ENCODE data around the gene COL23A1. TPM values are rescaled to one million over a fixed set of nuclear protein-coding genes. Genes with fewer than 3 reads are reported as not detected.
A peak's percentile ranks its signal among the peaks of the same experiment; 100 is the strongest.

COL23A1 gene
- total and polyA plus RNA-seq, 2 donors (not counting 1 experiment from before 2014, with no cell fraction given): 0.20 TPM; not detected in 1

DNA sequence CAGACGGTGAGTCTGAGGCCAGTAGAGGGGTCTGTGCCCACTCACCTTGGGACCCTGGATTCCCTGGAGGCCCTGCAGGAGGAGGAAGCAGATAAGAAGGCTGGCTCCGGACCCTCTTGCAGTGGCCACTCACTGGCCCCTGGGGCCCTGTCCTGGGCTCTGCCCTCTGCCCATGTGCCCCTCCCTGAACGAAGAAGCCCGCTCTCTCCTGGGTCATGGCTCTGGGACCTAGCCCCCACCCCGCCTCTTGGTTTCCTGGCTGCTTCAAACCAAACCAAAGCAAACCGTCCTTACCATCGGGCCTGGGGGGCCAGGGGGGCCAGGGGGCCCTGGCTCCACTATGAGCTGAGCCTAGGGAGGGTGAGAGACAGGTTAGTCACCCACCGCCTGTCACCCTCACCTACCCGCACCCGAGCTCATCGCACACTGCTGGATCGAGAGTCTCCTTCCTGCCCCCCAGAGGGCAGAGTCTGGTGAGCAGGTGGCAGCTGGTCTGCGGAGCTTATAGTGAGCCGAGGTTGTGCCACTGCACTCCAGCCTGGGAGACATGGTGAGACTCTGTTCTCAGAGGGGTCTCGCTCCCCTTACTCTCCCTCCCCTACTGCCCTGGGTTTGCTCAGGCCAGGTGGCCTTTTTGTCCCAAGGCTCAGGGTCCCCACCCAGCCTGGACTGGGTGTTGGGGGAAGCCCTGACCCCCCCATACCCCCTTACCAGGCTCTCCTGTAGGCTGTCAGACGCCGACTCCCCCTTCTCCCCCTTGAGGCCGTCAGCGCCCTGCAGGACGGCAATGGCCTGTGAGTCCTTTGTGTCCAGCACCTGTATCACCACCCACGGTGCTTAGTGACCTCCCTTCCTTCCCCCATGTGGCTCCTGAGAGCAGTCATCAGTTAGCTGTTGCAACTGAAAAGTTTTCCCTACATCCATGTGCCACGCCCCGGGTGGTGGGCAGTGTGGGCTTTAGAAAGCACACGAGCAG, 342.4 kb downstream of the COL23A1 start:
- Histone ChIP-seq H3K4me2 (replicated peaks; ENCODE audit: low read depth, low read length, poor library complexity, severe bottlenecking) (no peak overlapping the region), H3K4me3 (ENCODE audit: control extremely low read depth in 1 of 5, extremely low read depth in 1 of 5, insufficient read depth in 1 of 5, low read depth in 2 of 5, low read length in 4 of 5) (no peak overlapping the region), H3K9ac (ENCODE audit: low read length) (no peak overlapping the region), H3K36me3 (replicated peaks in 1 of 2; ENCODE audit: control extremely low read depth in 1 of 2, control insufficient read depth in 1 of 2, extremely low read depth in 1 of 2, insufficient read depth in 2 of 2, low read length in 1 of 2) (no peaks in the 10 kb centered on the region), H2AFZ (ENCODE audit: insufficient read depth, low read depth, low read length, poor library complexity, severe bottlenecking) (no peak overlapping the region), H3K4me1 (ENCODE audit: control insufficient read depth in 2 of 2, insufficient read depth in 2 of 2, low read length in 2 of 2) (peaks cover 26 to 33% of the 10 kb centered on the region in 2 donors), H4K20me1 (ENCODE audit: control insufficient read depth, insufficient read depth, low read length, poor library complexity, severe bottlenecking) (no peaks in the 10 kb centered on the region), H3K9me3 (ENCODE audit: control extremely low read depth in 1 of 3, control insufficient read depth in 2 of 3, insufficient read depth in 1 of 3, low read length in 2 of 3) (peaks cover 0 to 9% (median 0%) of the 10 kb centered on the region in 3 donors), H3K27me3 (replicated peaks in 1 of 4; ENCODE audit: control extremely low read depth in 1 of 4, control insufficient read depth in 3 of 4, insufficient read depth in 4 of 4, low read length in 3 of 4) (no peaks in the 10 kb centered on the region), H3K79me2 (ENCODE audit: control insufficient read depth, insufficient read depth, low read length) (no peaks in the 10 kb centered on the region), H3K27ac (ENCODE audit: low read length in 2 of 2) (no peak overlapping the region)
- CTCF ChIA-PET: no interaction called here
- no peak for DNase-seq
- no peak overlapping the region for H3K27ac Mint-ChIP-seq
- H3K4me1 Mint-ChIP-seq: peaks cover 26% of the 10 kb centered on the region
- intact Hi-C loops (cut with micrococcal nuclease): loop anchor here (10.0 kb wide), 1 partner anchor 1447 kb away; the partner anchor contains the start of gene CANX
- peak; percentile 21 for ATAC-seq (ENCODE audit: low read depth)
- H3K27me3 Mint-ChIP-seq: no peaks in the 10 kb centered on the region
- 66% methylated on average over 13 of the region's 24 CpGs for WGBS (ENCODE audit: insufficient coverage)
- no peaks in the 10 kb centered on the region for H3K9me3 Mint-ChIP-seq (ENCODE audit: insufficient read depth)
- POLR2A ChIA-PET: no interaction called here
- TF ChIP-seq EZH2 (IDR thresholded peaks at IDR 0.05; ENCODE audit: borderline replicate concordance, insufficient read depth, low read depth, low read length, poor library complexity, severe bottlenecking): no peak
- TF ChIP-seq CTCF (IDR thresholded peaks at IDR 0.05): no peak
- H3K4me3 Mint-ChIP-seq: no peak overlapping the region

All from B cell (primary cell).